ENCODE results near the gene DRD1.
"Not testable (repeated sequence)": the region's sequence is repeated elsewhere in the genome, so short reads cannot be mapped to it uniquely, and the experiment has no call there.

Gene DRD1

DNA sequence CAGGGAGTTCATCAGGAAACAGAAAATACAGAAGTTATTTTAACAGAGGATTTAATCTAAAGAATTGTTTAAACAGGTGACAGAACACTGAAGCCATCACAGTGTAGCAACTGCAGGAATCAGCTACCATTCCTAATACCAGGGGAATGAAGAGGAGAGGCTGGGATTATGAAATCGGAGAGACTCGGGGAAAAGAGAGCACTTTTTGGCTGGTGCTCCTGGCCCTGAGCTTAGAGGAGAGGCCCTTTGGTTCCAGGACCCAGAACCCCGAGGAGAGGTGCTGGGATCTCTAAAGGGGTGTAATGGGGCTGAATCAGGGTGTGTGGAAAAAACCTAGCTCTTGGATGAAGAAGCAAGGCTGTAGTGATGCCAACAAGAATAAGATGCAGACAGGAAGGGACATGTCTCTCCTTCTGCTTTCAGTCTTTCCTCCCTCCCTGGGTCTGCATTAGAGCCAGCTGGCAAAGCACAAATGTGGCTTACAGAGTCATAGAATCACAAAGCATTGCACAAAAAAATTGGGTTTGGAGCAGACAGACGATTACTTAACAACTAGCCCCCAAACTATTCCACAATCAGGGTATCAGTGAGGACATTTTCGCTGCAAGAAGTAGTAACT, 22.8 kb upstream of the DRD1 start:
- no peak for DNase-seq

DNA sequence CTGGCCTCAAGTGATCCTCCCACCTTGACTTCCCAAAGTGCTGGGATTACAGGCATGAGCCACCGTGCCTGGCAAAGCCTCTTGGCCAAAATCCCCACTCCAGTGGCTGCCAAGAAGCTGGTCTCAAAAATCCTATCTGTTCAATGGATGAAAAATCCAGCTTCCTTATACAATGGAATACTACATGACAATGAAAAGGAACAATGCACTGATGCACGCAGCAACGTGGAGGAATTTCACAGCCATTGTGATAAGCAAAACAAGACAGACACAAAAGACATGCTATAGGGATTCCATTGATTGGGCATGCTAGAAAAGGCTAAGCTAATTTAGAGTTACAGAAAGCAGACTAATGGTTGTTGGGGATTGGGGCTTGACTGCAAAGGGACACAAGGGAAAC, 21.3 kb upstream of the DRD1 start:
- DNase-seq: no peak

DNA sequence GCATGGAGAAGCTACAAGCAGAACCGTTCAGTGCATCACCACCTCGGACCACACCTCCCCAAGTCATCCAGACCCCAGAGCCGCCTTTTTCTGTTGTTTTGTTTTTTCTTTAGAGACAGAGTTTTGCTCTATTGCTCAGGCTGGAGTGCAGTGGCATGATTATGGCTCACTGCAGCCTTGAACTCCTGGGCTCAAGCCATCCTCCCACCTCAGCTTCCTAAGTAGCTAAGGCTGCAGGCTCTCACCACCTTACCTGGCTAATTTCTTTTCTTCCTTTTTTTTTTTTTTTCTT, 20.9 kb upstream of the DRD1 start:
- DNase-seq: no peak

DNA sequence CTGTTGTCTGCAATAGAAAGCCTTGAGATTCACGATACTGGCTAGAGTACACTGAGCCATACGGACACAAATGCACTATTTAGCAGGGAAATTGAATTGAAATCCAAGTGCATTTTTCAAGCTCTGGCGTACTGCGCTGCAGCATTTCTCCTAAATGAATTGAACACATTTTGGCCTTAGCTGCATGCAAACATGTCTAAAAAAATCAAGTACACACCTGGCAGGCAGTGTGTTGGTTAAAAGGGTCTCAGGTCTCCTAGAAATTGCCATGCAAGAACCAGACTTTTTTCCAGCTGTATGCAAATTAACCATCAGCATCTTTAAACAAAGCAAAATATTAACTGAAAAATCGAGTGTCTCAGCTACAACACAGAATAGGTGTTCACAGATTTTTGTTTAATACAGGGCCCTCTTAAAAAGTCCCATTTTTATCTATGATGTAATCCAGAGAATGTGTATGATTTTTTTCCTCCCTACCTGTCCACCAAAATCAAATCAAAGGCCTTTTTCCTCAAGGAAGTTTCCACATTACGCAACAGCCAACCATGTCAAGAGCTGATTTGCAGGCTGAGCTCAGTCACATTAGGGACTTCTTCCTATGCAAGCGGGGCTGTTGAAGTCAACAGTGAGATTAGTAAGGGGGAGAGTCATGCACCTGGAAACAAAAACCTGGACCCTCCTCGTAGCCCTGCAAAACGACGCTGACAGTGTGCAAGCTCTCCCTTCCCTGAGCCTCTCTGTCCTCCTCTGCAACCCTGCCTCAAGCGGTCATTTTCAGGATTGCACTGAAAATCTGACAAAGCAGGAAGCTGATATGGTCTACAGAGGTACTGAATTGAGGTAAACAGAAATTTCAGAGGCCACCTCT, 20.3 kb upstream of the DRD1 start:
- no peak for DNase-seq

DNA sequence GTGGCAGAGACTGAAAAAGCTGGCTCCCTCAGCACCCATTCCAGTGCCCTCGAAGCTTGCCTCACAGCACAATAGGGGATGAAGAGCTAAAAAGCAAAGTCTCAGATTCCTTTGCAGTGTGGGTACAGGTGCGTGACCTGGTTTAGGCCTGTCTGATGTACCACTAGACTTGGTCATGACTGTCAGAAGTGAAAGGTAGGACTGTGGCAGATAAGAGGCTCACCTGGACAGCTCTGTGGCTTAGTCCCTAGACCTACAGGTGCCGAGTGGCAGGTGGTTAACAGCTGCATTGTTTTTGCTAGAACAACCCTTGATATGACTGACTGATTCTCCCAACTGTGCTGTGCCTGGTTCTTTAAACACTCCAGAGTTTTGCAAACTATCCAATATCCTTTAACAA, 19.7 kb upstream of the DRD1 start:
- no peak for DNase-seq

DNA sequence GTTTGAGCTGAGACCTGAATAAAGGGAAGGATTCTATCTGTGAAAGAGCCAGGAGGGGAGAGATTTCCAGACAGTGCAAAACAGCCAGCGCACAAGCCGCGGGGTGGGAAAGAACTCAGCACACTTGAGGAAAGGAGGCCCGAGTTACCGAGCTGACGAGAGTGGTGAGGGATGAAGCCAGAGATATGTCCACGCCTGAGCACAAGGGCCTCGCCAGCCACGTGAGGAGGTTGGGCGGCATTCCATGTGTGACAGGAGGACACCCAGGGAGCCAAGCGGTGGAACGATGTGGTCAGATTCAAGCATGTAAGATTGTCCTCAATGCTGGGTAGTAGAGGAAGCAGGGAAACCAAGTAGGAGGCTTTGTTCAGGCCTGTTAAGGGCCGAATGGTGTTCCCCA, 17.4 kb upstream of the DRD1 start:
- DNase-seq: no peak

DNA sequence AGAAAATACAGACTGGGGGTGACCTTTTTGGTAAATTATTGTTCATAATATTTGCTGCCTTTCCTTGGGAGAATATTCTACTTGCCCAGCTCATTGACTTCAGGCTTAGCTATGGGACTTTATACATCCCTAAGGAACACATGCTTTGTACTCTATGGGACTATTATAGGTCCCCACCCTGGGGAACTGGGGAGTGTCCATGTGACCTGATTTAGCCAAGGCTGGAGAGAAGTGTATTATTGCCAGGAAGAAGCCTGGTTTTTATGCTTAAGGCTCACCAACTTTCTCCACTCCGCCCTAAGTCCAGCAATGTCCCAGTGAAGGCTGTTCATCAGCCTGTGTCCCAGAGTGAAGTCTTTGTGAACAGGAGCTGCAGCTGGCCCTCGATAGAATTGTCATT, 16.6 kb upstream of the DRD1 start:
- DNase-seq: no peak

DNA sequence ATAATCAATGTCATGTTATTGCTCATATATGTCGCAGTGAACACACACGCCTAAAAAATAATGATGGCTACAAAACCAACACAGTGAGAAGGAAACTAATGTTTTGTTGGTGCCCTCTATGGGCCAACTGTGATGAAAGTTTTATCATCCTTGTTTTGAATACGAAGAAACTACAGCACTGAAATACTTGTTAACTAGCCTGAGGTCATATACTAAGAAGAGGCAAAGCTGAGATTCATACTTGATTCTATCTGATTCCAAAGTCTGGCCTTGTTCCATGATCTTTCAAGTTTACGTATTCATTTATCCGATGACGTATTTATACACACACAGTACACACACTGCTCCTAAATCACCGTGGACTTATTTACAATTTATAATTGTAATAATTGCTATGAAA, 16.1 kb upstream of the DRD1 start:
- no peak for DNase-seq

DNA sequence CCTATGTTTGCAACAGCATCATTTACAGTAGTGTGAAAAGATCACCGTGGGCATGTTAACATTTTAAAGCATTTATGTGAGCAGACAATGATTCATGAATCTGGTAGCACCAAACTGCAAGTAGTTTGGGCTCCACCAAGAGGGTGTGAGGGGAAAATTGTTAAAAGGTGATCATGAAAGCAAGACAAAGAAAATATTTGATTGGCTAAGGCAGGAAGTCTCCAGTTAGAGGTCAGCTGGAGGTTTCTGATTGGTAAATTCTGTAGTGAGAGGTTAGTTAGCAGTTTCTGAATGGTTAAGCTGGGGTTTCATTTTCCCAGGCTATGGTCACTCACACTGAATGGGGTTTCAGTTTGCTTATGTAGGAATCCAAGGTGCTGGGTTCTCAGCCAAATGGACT, 13.5 kb upstream of the DRD1 start:
- DNase-seq: no peak

DNA sequence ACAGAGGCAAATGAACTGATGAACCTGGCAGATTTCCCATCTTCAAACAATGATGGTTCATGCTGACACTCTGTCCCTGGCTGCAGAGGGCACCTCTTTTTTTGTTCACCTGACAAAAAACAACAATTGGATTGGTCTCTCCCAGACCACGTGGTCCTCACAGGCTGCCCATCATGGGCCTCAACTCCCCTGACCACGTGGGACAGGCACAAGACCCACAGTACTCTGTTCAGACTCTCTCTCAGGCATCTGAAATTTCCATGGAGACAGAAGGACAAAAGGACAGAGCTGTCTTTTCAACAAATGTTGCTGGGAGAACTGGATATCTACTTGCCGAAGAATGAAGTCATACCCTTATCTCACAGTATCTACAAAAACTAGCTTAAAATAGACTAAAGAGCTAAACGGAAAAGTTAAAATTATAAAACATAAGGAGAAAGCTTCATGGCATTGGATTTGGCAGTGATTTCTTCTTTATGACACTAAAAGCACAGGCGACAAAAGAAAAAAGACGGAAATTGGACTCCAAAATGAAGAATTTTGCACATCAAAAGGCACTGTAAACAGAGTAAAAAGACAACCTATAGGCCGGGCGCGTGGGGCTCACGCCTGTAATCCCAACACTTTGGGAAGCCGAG, 12.2 kb upstream of the DRD1 start:
- DNase-seq: no peak

DNA sequence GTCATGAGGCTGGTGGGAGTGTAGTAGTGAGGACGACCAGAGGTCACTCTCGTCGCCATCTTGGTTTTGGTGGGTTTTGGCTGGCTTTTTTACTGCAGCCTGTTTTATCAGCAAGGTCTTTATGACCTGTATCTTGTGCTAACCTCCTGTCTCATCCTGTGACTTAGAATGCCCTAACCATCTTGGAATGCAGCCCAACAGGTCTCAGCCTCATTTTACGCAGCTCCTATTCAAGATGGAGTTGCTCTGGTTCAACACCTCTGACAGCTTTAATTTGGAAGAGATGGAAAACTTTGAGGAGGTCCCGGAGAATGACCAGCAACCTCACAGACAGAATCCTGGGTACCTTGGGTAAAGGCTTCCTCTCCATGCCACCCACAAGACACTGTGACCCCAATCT, 10.4 kb upstream of the DRD1 start:
- DNase-seq: not testable (repeated sequence)

DNA sequence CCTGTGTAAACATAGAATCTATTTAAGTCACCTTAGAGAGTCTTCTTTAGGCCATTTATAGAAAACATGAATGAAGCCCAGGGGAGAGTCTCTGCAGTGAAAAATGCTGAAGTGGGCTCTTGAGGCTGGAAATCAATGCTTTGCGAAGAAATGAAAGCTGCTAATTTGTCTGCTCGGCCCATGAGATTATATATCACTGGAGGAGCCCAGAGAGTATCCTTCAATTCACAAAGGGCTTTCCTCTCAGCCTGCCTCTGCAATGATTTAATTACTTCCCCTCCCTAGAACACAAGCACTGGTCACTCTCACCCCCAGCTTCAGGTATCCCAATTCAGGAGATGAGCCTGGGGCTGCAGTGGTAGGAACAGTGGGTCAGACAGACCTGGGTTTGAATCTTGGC, 8.2 kb upstream of the DRD1 start:
- no peak for DNase-seq

DNA sequence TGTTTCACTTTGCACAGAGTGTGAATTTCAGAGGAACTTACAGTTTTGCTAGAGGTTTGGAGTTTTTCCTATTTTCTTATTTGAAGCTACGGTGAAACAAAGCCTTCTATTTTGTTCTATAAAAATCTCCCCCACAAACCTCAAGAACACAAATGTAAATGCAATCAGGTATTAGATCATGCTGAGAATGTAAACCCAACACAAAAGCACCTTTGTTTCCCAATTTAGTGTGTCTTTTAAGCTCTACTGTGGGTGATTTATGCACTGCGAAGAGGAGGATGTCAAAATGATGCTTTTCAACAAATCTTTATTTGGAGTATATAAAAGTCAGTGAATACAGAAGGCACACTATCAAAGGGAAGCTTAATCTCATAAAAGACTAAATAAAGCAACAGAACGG, 4.3 kb upstream of the DRD1 start:
- DNase-seq: no peak

DNA sequence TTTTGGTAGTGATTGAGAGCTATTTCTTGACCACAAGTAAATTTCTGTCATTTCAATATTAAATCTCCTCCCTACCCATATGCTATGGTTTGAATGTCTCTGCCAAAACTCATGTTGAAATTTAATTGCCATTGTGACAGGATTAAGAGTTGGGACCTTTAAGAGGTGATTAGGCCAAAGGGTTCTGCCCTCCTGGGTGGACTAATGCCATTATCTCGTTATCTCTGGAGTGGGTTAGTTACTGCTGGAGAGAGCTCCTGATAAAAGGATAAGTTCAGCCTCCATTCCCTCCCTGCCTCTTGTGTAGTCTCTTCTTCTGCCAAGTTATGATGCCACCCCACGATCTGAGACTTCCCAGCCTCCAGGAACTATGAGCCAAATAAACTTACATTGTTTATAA, 3.6 kb upstream of the DRD1 start:
- DNase-seq: no peak

DNA sequence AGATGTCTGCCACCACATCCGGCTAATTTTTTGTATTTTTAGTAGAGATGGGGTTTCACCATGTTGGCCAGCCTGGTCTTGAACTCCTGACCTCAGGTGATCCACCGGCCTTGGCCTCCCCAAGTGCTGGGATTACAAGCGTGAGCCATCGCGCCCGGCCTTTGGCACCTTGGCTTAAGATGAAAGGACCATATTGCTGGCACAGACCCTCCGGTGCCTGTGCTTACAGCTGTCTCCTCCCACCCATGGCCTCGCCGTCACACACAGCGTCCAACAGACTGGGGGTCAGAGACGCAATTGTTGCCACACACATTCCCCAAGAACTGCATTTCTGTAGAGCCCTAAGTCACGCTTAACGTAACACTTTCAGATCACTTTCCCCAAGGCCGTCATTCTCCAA, 2.4 kb upstream of the DRD1 start:
- not testable (repeated sequence) for DNase-seq

DNA sequence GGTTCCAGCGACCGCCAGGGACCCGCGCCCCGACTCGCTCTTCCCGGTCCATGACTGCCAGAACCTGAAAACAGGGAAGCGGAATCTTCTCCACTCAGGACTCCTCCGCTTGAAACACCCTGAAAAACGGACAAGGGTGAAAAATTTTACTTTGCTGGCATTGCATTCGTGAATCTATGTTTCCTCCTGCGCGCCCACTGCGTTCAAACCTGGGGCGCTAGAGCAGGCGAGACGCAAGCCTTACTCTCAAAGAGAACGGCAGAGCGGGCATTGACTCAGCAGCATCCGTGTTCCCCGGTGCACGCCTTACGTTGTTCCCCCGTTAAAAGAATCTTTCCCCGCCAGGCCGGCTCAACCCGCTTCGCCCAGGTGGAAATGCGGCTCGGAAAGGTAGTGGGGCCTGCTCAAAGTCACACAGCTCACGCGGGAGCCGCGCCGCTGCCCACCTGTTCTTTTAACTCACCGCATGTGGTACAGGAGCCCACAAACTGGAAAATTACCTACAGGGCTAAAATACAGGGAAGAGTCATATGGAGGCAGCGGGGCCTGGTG, 999 bp upstream of the DRD1 start:
- no peak for DNase-seq

DNA sequence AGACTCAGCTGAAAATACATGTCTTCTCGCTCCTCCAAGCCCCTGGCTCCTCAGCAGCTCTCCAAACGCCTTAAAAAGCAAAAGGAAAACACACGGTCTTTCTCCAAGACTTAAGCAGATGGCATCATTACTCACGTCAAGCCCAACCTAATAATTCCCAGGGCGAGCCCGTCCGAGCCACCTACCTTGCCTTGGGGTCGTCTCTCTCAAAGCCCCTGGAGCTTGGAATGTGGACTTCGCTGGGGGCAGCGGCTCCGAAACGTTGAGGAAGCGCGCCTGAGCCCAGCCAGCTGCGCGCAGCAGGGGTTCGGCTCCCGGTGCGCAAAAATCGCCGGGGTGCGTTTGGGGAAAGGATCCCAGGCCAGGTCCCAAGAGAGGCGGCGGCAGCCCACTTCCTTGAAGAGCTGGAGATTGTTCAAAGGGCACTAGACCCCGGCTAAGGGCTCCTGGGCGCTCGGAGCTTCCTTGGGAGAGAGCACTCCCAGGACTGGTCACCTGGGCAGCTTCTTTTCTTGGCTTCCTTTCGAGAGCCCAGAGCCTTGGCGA, 395 bp downstream of the DRD1 start:
- DNase-seq: no peak

DNA sequence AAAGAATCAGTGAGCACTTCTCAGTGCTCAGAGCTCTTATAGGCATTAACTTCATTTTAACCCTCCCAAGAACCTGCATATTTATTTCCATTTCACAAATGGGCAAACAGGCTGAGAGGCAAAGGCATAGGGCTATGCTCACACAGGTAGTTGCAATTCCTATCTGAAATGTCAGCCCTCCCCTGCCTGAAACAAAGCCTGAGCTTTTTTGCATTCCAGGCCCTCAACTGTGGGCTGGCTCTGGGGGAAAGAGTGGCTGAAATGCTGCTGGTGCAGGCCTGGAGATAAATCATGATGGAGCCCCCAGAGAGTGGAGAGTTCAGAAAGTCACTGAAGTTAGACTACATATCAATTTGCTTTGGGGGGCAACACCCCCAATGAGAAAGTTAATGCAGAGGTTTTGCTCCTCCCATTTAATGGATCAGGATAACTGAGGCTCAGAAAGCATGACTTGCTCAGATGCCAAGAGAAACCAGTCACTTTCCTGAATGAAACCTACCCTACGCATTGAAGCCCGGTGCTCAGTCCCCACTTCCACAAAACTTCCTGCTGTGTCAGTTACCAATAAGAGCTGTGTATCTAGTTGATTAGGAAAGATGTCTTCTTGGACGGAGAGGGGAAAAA, 5.6 kb downstream of the DRD1 start:
- no peak for DNase-seq

DNA sequence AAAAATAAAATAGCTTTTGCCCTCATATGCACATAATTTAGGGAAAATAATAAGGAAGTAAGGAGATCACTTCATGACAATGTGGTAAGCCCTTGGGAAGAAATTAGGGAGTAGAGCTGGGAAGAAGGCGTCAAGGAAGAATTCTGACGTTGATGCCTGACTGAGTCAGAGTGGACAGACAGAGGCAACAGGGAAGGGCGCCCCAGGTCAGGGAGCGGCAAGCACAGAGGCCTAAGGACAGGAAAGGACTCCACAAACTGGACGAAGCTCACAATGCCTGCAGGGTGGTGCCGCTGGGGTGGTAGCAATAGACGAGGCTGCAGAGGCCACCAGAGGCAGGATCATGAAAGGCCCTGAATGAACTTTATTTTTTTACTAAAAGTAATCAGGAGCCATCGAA, 7.6 kb downstream of the DRD1 start:
- DNase-seq: no peak

DNA sequence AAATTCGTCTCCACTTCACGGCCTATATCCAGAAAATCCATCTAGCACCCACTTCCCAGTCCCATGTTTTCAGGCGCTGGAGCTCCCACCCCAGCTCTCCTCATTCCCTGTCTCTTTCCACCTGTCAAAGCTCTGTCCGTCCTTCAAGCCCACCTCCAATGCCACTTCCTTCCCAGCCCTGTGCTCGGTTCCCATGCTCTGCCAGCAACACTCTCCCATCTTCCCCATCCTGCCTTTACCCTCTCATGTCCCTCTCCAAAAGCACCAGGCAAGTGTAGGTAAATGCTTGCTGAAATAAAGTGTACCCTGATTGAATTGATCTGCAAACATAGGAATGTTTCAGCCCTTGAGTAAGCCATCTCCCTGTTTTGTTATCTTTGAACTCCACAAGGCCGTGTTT, 9.2 kb downstream of the DRD1 start:
- DNase-seq: no peak

DNA sequence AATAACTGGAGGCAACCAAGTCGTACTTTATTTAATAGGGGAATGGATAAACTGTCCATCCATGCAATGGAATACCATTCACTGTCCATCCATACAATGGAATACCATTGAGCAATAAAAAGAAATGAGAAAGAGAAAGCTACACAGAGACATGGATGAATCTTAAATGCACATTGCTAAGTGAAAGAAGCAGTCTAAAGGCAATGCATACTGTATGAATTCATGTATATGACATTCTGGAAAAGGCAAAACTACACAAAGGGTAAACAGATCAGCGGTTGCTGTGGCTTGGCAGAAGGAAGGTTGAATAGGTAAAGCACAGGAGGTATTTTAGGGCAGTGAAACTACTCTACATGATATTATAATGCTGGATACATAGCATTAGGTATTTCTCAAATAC, 16.2 kb downstream of the DRD1 start:
- no peak for DNase-seq

DNA sequence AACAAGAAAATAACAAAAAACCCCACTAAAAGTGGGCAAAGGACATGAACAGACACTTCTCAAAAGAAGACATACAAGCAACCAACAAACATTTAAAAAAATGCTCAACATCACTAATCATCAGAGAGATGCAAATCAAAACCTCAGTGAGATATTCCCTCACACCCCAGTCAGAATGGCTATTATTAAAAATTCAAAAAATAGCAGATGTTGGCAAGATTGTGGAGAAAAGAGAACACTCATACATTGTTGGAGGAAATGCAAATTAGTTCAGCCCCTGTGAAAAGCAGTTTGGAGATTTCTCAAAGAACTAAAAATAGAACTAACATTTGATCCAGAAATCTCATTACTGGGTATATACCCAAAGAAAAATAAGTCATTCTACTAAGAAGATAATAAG, 19.4 kb downstream of the DRD1 start:
- DNase-seq: not testable (repeated sequence)

DNA sequence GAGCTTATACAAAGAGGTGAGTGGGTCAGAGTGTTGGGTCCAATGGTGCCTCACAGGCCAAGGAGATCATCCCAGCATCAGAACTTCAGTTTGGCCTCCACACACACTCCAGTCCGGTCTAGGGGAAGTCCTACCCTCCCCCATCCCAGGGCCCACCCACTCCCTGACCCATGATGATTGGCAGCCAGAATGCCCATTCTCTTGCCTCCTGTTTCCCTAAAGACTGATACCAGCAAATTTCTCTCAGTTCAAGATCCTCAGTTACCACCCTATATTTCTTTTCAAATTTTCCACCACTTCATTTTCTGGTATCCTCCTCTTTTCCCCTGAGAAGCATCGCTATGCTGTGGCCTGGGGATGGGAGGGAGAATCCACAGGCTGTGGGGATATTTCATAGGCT, 21.9 kb downstream of the DRD1 start:
- DNase-seq: no peak

DNA sequence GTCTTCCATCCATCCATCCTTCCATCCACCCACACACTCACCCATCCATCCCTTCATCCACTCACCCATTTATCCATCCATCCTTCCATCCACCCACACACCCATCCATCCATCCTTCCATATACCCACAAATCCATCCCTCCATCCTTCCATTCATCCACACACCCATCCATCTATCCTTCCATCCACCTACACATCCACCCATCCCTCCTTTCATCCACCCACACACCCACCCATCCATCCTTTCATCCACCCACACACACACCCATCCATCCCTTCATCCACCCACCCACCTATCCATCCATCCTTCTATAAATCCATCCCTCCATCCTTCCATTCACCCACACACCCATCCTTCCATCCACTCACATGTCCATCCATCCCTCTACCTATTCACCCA, 23.6 kb downstream of the DRD1 start:
- DNase-seq: no peak
